ENCODE data around the gene POSTN.
A peak's percentile ranks its signal among the peaks of the same experiment; 100 is the strongest.

The POSTN gene

GRCh38 chr13:37618554-37618953, 20.0 kb upstream of the POSTN start:
- Histone ChIP-seq H3K9me3 (ENCODE audit: control insufficient read depth in 5 of 5, low read length in 5 of 5) (no peaks in the 10 kb centered on the region), H3K4me1 (ENCODE audit: control insufficient read depth in 5 of 5, insufficient read depth in 5 of 5, low read length in 5 of 5) (peaks cover 0 to 10% (median 7%) of the 10 kb centered on the region in 5 donors), H3K27ac (ENCODE audit: low read depth, low read length) (no peak overlapping the region), H3K4me3 (ENCODE audit: low read depth in 1 of 5, low read length in 5 of 5) (no peak overlapping the region), H3K36me3 (ENCODE audit: control insufficient read depth in 5 of 5, insufficient read depth in 5 of 5, low read length in 5 of 5) (no peaks in the 10 kb centered on the region), H3K27me3 (ENCODE audit: control insufficient read depth in 5 of 5, insufficient read depth in 4 of 5, low read length in 5 of 5) (no peaks in the 10 kb centered on the region), H3K9ac (ENCODE audit: low read length in 5 of 5) (no peak overlapping the region)

GRCh38 chr13:37617173-37617572, 18.6 kb upstream of the POSTN start:
- H3K9me3 ChIP-seq (ENCODE audit: control insufficient read depth in 5 of 5, low read length in 5 of 5), result no peaks in the 10 kb centered on the region
- H3K27ac ChIP-seq (ENCODE audit: low read depth, low read length), result no peak overlapping the region

GRCh38 chr13:37616131-37616530, 17.6 kb upstream of the POSTN start:
- H3K9ac ChIP-seq (ENCODE audit: low read length in 5 of 5), result no peak overlapping the region
- H3K27ac ChIP-seq (ENCODE audit: low read depth, low read length), result no peak overlapping the region
- no peaks in the 10 kb centered on the region for H3K9me3 ChIP-seq (ENCODE audit: control insufficient read depth in 5 of 5, low read length in 5 of 5)
- H3K36me3 ChIP-seq (ENCODE audit: control insufficient read depth in 5 of 5, insufficient read depth in 5 of 5, low read length in 5 of 5), result no peaks in the 10 kb centered on the region
- H3K4me1 ChIP-seq (ENCODE audit: control insufficient read depth in 5 of 5, insufficient read depth in 5 of 5, low read length in 5 of 5), result peaks cover 0 to 10% (median 5%) of the 10 kb centered on the region in 5 donors
- no peaks in the 10 kb centered on the region for H3K27me3 ChIP-seq (ENCODE audit: control insufficient read depth in 5 of 5, insufficient read depth in 4 of 5, low read length in 5 of 5)
- no peak overlapping the region for H3K4me3 ChIP-seq (ENCODE audit: low read depth in 1 of 5, low read length in 5 of 5)

More at GRCh38 chr13:37617173-37617572, 18.6 kb upstream of the POSTN start:
- no peak overlapping the region for H3K4me3 ChIP-seq (ENCODE audit: low read depth in 1 of 5, low read length in 5 of 5)
- H3K9ac ChIP-seq (ENCODE audit: low read length in 5 of 5), result no peak overlapping the region
- peaks cover 0 to 10% (median 7%) of the 10 kb centered on the region in 5 donors for H3K4me1 ChIP-seq (ENCODE audit: control insufficient read depth in 5 of 5, insufficient read depth in 5 of 5, low read length in 5 of 5)
- no peaks in the 10 kb centered on the region for H3K27me3 ChIP-seq (ENCODE audit: control insufficient read depth in 5 of 5, insufficient read depth in 4 of 5, low read length in 5 of 5)
- H3K36me3 ChIP-seq (ENCODE audit: control insufficient read depth in 5 of 5, insufficient read depth in 5 of 5, low read length in 5 of 5), result no peaks in the 10 kb centered on the region

GRCh38 chr13:37615276-37615675, 16.7 kb upstream of the POSTN start:
- Histone ChIP-seq H3K4me1 (ENCODE audit: control insufficient read depth in 5 of 5, insufficient read depth in 5 of 5, low read length in 5 of 5) (peaks cover 0 to 10% (median 5%) of the 10 kb centered on the region in 5 donors), H3K9ac (ENCODE audit: low read length in 5 of 5) (no peak overlapping the region), H3K27ac (ENCODE audit: low read depth, low read length) (no peak overlapping the region), H3K27me3 (ENCODE audit: control insufficient read depth in 5 of 5, insufficient read depth in 4 of 5, low read length in 5 of 5) (no peaks in the 10 kb centered on the region), H3K36me3 (ENCODE audit: control insufficient read depth in 5 of 5, insufficient read depth in 5 of 5, low read length in 5 of 5) (no peaks in the 10 kb centered on the region), H3K9me3 (ENCODE audit: control insufficient read depth in 5 of 5, low read length in 5 of 5) (no peaks in the 10 kb centered on the region), H3K4me3 (ENCODE audit: low read depth in 1 of 5, low read length in 5 of 5) (no peak overlapping the region)

- no peaks in the 10 kb centered on the region for H3K9me3 ChIP-seq (ENCODE audit: control insufficient read depth in 5 of 5, low read length in 5 of 5)
- H3K36me3 ChIP-seq (ENCODE audit: control insufficient read depth in 5 of 5, insufficient read depth in 5 of 5, low read length in 5 of 5), result no peaks in the 10 kb centered on the region
- H3K27ac ChIP-seq (ENCODE audit: low read depth, low read length), result no peak overlapping the region
- H3K4me1 ChIP-seq (ENCODE audit: control insufficient read depth in 5 of 5, insufficient read depth in 5 of 5, low read length in 5 of 5), result peaks cover 0 to 10% (median 5%) of the 10 kb centered on the region in 5 donors
- H3K4me3 ChIP-seq (ENCODE audit: low read depth in 1 of 5, low read length in 5 of 5), result no peak overlapping the region
- no peaks in the 10 kb centered on the region for H3K27me3 ChIP-seq (ENCODE audit: control insufficient read depth in 5 of 5, insufficient read depth in 4 of 5, low read length in 5 of 5)
- no peak overlapping the region for H3K9ac ChIP-seq (ENCODE audit: low read length in 5 of 5)
Observed at GRCh38 chr13:37613638-37614037, 15.1 kb upstream of the POSTN start.

GRCh38 chr13:37613236-37613635, 14.7 kb upstream of the POSTN start:
- no peak overlapping the region for H3K9ac ChIP-seq (ENCODE audit: low read length in 5 of 5)
- H3K4me3 ChIP-seq (ENCODE audit: low read depth in 1 of 5, low read length in 5 of 5), result no peak overlapping the region
- peaks cover 0 to 7% (median 5%) of the 10 kb centered on the region in 5 donors for H3K4me1 ChIP-seq (ENCODE audit: control insufficient read depth in 5 of 5, insufficient read depth in 5 of 5, low read length in 5 of 5)
- no peaks in the 10 kb centered on the region for H3K36me3 ChIP-seq (ENCODE audit: control insufficient read depth in 5 of 5, insufficient read depth in 5 of 5, low read length in 5 of 5)
- H3K27ac ChIP-seq (ENCODE audit: low read depth, low read length), result no peak overlapping the region
- no peaks in the 10 kb centered on the region for H3K9me3 ChIP-seq (ENCODE audit: control insufficient read depth in 5 of 5, low read length in 5 of 5)
- H3K27me3 ChIP-seq (ENCODE audit: control insufficient read depth in 5 of 5, insufficient read depth in 4 of 5, low read length in 5 of 5), result no peaks in the 10 kb centered on the region

- Histone ChIP-seq H3K4me1 (ENCODE audit: control insufficient read depth in 5 of 5, insufficient read depth in 5 of 5, low read length in 5 of 5) (no peaks in the 10 kb centered on the region), H3K27ac (ENCODE audit: low read depth, low read length) (no peak overlapping the region), H3K9ac (ENCODE audit: low read length in 5 of 5) (no peak overlapping the region), H3K36me3 (ENCODE audit: control insufficient read depth in 5 of 5, insufficient read depth in 5 of 5, low read length in 5 of 5) (no peaks in the 10 kb centered on the region), H3K4me3 (ENCODE audit: low read depth in 1 of 5, low read length in 5 of 5) (no peak overlapping the region), H3K9me3 (ENCODE audit: control insufficient read depth in 5 of 5, low read length in 5 of 5) (no peaks in the 10 kb centered on the region), H3K27me3 (ENCODE audit: control insufficient read depth in 5 of 5, insufficient read depth in 4 of 5, low read length in 5 of 5) (no peaks in the 10 kb centered on the region)
Observed at GRCh38 chr13:37608750-37609339, 10.3 kb upstream of the POSTN start.

GRCh38 chr13:37602733-37603381, 4.3 kb upstream of the POSTN start:
- Histone ChIP-seq H3K9me3 (ENCODE audit: control insufficient read depth in 5 of 5, low read length in 5 of 5) (no peaks in the 10 kb centered on the region), H3K27ac (ENCODE audit: low read depth, low read length) (no peak overlapping the region), H3K4me1 (ENCODE audit: control insufficient read depth in 5 of 5, insufficient read depth in 5 of 5, low read length in 5 of 5) (no peaks in the 10 kb centered on the region), H3K36me3 (ENCODE audit: control insufficient read depth in 5 of 5, insufficient read depth in 5 of 5, low read length in 5 of 5) (no peaks in the 10 kb centered on the region), H3K4me3 (ENCODE audit: low read depth in 1 of 5, low read length in 5 of 5) (no peak overlapping the region), H3K27me3 (ENCODE audit: control insufficient read depth in 5 of 5, insufficient read depth in 4 of 5, low read length in 5 of 5) (no peaks in the 10 kb centered on the region), H3K9ac (ENCODE audit: low read length in 5 of 5) (no peak overlapping the region)

- Histone ChIP-seq H3K4me3 (ENCODE audit: low read depth in 1 of 5, low read length in 5 of 5) (no peak overlapping the region), H3K9me3 (ENCODE audit: control insufficient read depth in 5 of 5, low read length in 5 of 5) (no peaks in the 10 kb centered on the region), H3K4me1 (ENCODE audit: control insufficient read depth in 5 of 5, insufficient read depth in 5 of 5, low read length in 5 of 5) (no peaks in the 10 kb centered on the region), H3K9ac (ENCODE audit: low read length in 5 of 5) (no peak overlapping the region), H3K36me3 (ENCODE audit: control insufficient read depth in 5 of 5, insufficient read depth in 5 of 5, low read length in 5 of 5) (no peaks in the 10 kb centered on the region), H3K27me3 (ENCODE audit: control insufficient read depth in 5 of 5, insufficient read depth in 4 of 5, low read length in 5 of 5) (no peaks in the 10 kb centered on the region), H3K27ac (ENCODE audit: low read depth, low read length) (no peak overlapping the region)
Observed at GRCh38 chr13:37601648-37602440, 3.3 kb upstream of the POSTN start.

GRCh38 chr13:37599519-37599918, 951 bp upstream of the POSTN start:
- no peaks in the 10 kb centered on the region for H3K36me3 ChIP-seq (ENCODE audit: control insufficient read depth in 5 of 5, insufficient read depth in 5 of 5, low read length in 5 of 5)
- H3K27me3 ChIP-seq (ENCODE audit: control insufficient read depth in 5 of 5, insufficient read depth in 4 of 5, low read length in 5 of 5), result peaks cover 0 to 2% (median 0%) of the 10 kb centered on the region in 5 donors
- no peaks in the 10 kb centered on the region for H3K4me1 ChIP-seq (ENCODE audit: control insufficient read depth in 5 of 5, insufficient read depth in 5 of 5, low read length in 5 of 5)
- peak overlapping the region in 1 of 5 donors; percentile 33 for H3K4me3 ChIP-seq (ENCODE audit: low read depth in 1 of 5, low read length in 5 of 5)
- H3K9ac ChIP-seq (ENCODE audit: low read length in 5 of 5), result no peak overlapping the region
- H3K27ac ChIP-seq (ENCODE audit: low read depth, low read length), result no peak overlapping the region
- no peaks in the 10 kb centered on the region for H3K9me3 ChIP-seq (ENCODE audit: control insufficient read depth in 5 of 5, low read length in 5 of 5)
